GM23338 (cell line): Measurements from ENCODE around the gene GADD45GIP1. TPM values are rescaled to one million over a fixed set of nuclear protein-coding genes. Genes with fewer than 3 reads are reported as not detected.

Experiments used
- ATAC-seq: fragments of 200-7000 bp; cut with Tn5 transposase; 3 replicates; pipeline ENCODE4 v1.9.1; 2020
- DNase-seq: peaks from one replicate; pipeline ENCODE4 v3.0.0-alpha.2; 2015; ENCODE audit warnings: low spot score
- H2AFZ ChIP-seq: fragments of 200-600 bp; sonication (generic); 2 replicates; pipeline ENCODE4 v1.8.0; 2016; ENCODE audit warnings: antibody characterized with exemption, mild to moderate bottlenecking, moderate library complexity
- H3F3A ChIP-seq: fragments of 200-600 bp; sonication (generic); replicated peaks from 2 replicates; pipeline ENCODE4 v1.8.0; 2017; ENCODE audit warnings: antibody characterized with exemption, mixed run types, low read depth
- H3K27ac ChIP-seq: fragments of 200-600 bp; sonication (generic); 2 replicates; pipeline ENCODE4 v1.6.1; 2016; ENCODE audit warnings: low read depth
- H3K27me3 ChIP-seq: fragments of 200-600 bp; sonication (generic); 2 replicates; pipeline ENCODE4 v1.8.0; 2016; ENCODE audit warnings: mild to moderate bottlenecking, mixed run types, moderate library complexity; ENCODE audit not compliant: insufficient read depth
- H3K36me3 ChIP-seq: fragments of 200-600 bp; sonication (generic); 2 replicates; pipeline ENCODE4 v1.8.0; 2016; ENCODE audit warnings: mild to moderate bottlenecking; ENCODE audit not compliant: insufficient read depth
- H3K4me1 ChIP-seq: fragments of 200-600 bp; sonication (generic); 2 replicates; pipeline ENCODE4 v1.8.0; 2016; ENCODE audit warnings: mild to moderate bottlenecking, moderate library complexity; ENCODE audit not compliant: insufficient read depth
- H3K4me2 ChIP-seq: fragments of 200-600 bp; sonication (generic); 2 replicates; pipeline ENCODE4 v1.7.1; 2017; ENCODE audit warnings: mixed run types
- H3K4me3 ChIP-seq: fragments of 200-600 bp; sonication (generic); 2 replicates; pipeline ENCODE4 v1.6.1; 2016; ENCODE audit warnings: mixed run types
- H3K79me2 ChIP-seq: fragments of 200-600 bp; sonication (generic); replicated peaks from 2 replicates; pipeline ENCODE4 v1.8.0; 2017; ENCODE audit warnings: mild to moderate bottlenecking; ENCODE audit not compliant: insufficient read depth
- H3K9me2 ChIP-seq: fragments of 200-600 bp; sonication (generic); 2 replicates; pipeline ENCODE4 v1.8.0; 2017; ENCODE audit not compliant: insufficient read depth
- H4K20me1 ChIP-seq: fragments of 200-600 bp; sonication (generic); replicated peaks from 2 replicates; pipeline ENCODE4 v1.8.0; 2017; ENCODE audit warnings: mild to moderate bottlenecking; ENCODE audit not compliant: insufficient read depth
- H3K27ac Mint-ChIP-seq: 2 replicates; pipeline ENCODE4 v1.8.0; 2020; ENCODE audit warnings: inconsistent platforms, mild to moderate bottlenecking, moderate library complexity, mixed read lengths
- H3K27me3 Mint-ChIP-seq: 3 replicates; pipeline ENCODE4 v1.8.0; 2022; ENCODE audit warnings: low read depth, mild to moderate bottlenecking, moderate library complexity, mixed read lengths, inconsistent platforms; ENCODE audit not compliant: insufficient read depth, poor library complexity
- H3K36me3 Mint-ChIP-seq: 3 replicates; pipeline ENCODE4 v1.8.0; 2021; ENCODE audit warnings: low read depth, mild to moderate bottlenecking, inconsistent platforms, moderate library complexity, mixed read lengths
- H3K4me1 Mint-ChIP-seq: 3 replicates; pipeline ENCODE4 v1.8.0; 2020; ENCODE audit warnings: mild to moderate bottlenecking, inconsistent platforms, mixed read lengths
- H3K4me3 Mint-ChIP-seq: 3 replicates; pipeline ENCODE4 v1.8.0; 2021; ENCODE audit warnings: moderate library complexity, mild to moderate bottlenecking, inconsistent platforms, mixed read lengths
- H3K9me3 Mint-ChIP-seq: 3 replicates; pipeline ENCODE4 v1.8.0; 2020; ENCODE audit warnings: moderate library complexity, mild to moderate bottlenecking, inconsistent platforms, mixed read lengths
- CREB1 ChIP-seq: fragments of 250-450 bp; sonication (Bioruptor Pico); IDR thresholded peaks from 2 replicates; pipeline ENCODE4 v1.5.0; 2020; ENCODE audit warnings: low read depth, mild to moderate bottlenecking, moderate library complexity
- CTCF ChIP-seq, 2 experiments: fragments of 200-600 bp in 1 of 2; sonication (generic) in 1 of 2; conservative IDR thresholded peaks; 2 replicates each; pipeline versions ENCODE4 v1.5.1 to v1.6.1; 2016 to 2017; ENCODE audit warnings: antibody characterized with exemption in 2 of 2, low read depth in 2 of 2, mild to moderate bottlenecking in 2 of 2, moderate library complexity in 1 of 2
- EZH2 ChIP-seq: fragments of 200-600 bp; sonication (generic); IDR thresholded peaks from one replicate; pipeline ENCODE4 v1.8.0; 2017; ENCODE audit warnings: antibody characterized with exemption, mild to moderate bottlenecking, low read depth; ENCODE audit not compliant: unreplicated experiment
- EZH2phosphoT487 ChIP-seq: fragments of 200-600 bp; sonication (generic); IDR thresholded peaks from one replicate; pipeline ENCODE4 v1.8.1; 2018; ENCODE audit warnings: antibody characterized with exemption; ENCODE audit not compliant: unreplicated experiment
- JUNB ChIP-seq: IDR thresholded peaks from one replicate; pipeline ENCODE4 v1.6.1; 2016; ENCODE audit warnings: antibody characterized with exemption; ENCODE audit not compliant: unreplicated experiment
- NANOG ChIP-seq: IDR thresholded peaks from 2 replicates; pipeline ENCODE4 v1.6.1; 2016; ENCODE audit warnings: antibody characterized with exemption, borderline replicate concordance
- POLR2AphosphoS5 ChIP-seq: IDR thresholded peaks from 2 replicates; pipeline ENCODE4 v1.6.1; 2016; ENCODE audit warnings: antibody characterized with exemption, low read depth
- STAT1 ChIP-seq: IDR thresholded peaks from one replicate; pipeline ENCODE4 v1.6.1; 2016; ENCODE audit warnings: antibody characterized with exemption; ENCODE audit not compliant: unreplicated experiment
- ZNF114 ChIP-seq: fragments of 250-450 bp; sonication (Bioruptor Pico); IDR thresholded peaks from 2 replicates; pipeline ENCODE4 v1.5.0; 2020; ENCODE audit warnings: mild to moderate bottlenecking, moderate library complexity
- ZNF331 ChIP-seq: fragments of 250-450 bp; sonication (Bioruptor Pico); IDR thresholded peaks from 2 replicates; pipeline ENCODE4 v1.5.0; 2020; ENCODE audit warnings: low read depth, mild to moderate bottlenecking, moderate library complexity
- polyA plus RNA-seq: library from polyadenylated mRNA; unstranded; fragments of >200 nt; fragmentation: Nextera tagmentation; extraction: Ambion mirVana; gene quantifications from 2 replicates; pipeline ENCODE4 v1.2.1, GENCODE V29; 2016
- total RNA-seq: library from RNA; depleted of rRNA; stranded (reverse); fragments of >200 nt; shearing (Covaris generic); gene quantifications from 2 replicates; pipeline ENCODE4 v1.2.3, GENCODE V29; 2014
- TF ChIP-seq, protein P1 (sequence below): fragments of 250-450 bp; sonication (Bioruptor Pico); IDR thresholded peaks from 2 replicates; pipeline ENCODE4 v1.5.0; 2020; ENCODE audit warnings: mild to moderate bottlenecking, moderate library complexity
- TF ChIP-seq, protein P2 (sequence below): IDR thresholded peaks from one replicate; pipeline ENCODE4 v1.6.1; 2018; ENCODE audit warnings: antibody characterized with exemption; ENCODE audit not compliant: unreplicated experiment
- TF ChIP-seq, protein P3 (sequence below): IDR thresholded peaks from 2 replicates; pipeline ENCODE4 v1.6.1; 2016; ENCODE audit warnings: antibody characterized with exemption

Gene GADD45GIP1
- total and polyA plus RNA-seq, 2 experiments from 2014 or later, result 63.9 to 255 TPM

GRCh38 chr19:12937927-12938778 lies 18.9 kb downstream of the GADD45GIP1 start, which contains the start of gene CALR:
Gene CALR, plus strand, starts transcription at chr19:12938609. Its CDS starts 71 bp downstream, at chr19:12938680.
- peak within 1 kb of the TSS; percentile 94 for H3K27ac ChIP-seq
- peaks cover 41% of the 10 kb centered on the region for H3K36me3 ChIP-seq
- H3F3A ChIP-seq, result peaks cover 56% of the 10 kb centered on the region
- H3K4me2 ChIP-seq, result peak within 1 kb of the TSS; percentile 96
- peak within 1 kb of the TSS; percentile 99 for H3K4me3 ChIP-seq
- H3K27me3 ChIP-seq, result no peaks in the 10 kb centered on the region
- Mint-ChIP-seq H3K27me3 (peaks cover 16% of the 10 kb centered on the region), H3K4me3 (peak within 1 kb of the TSS; percentile 99), H3K36me3 (peaks cover 48% of the 10 kb centered on the region), H3K9me3 (no peaks in the 10 kb centered on the region), H3K4me1 (peaks cover 34% of the 10 kb centered on the region), H3K27ac (peak within 1 kb of the TSS; percentile 95)
- peaks cover 22% of the 10 kb centered on the region for H3K4me1 ChIP-seq
- H2AFZ ChIP-seq, result no peak within 1 kb of the TSS; the same call in 1 of the 2 replicates
- H4K20me1 ChIP-seq, result peaks cover 33% of the 10 kb centered on the region
- no peaks in the 10 kb centered on the region for H3K9me2 ChIP-seq
- DNase-seq (peak; percentile 99), ATAC-seq (peak; percentile 88)
- peaks cover 36% of the 10 kb centered on the region for H3K79me2 ChIP-seq
- TF ChIP-seq ZNF331 (CRISPR knock-in tag) (no peak), STAT1 (no peak), EZH2phosphoT487 (no peak), CREB1 (CRISPR knock-in tag) (peak; percentile 65), CTCF (conservative IDR thresholded peaks at IDR 0.05; ENCODE audit: low read depth in 2 of 2) (no peak), NANOG (peak; percentile 23; the same call in 1 of the 2 replicates), ZNF114 (CRISPR knock-in tag) (no peak), POLR2AphosphoS5 (peak; percentile 96), EZH2 (no peak), JUNB (no peak)
- TF ChIP-seq, protein P1, sequence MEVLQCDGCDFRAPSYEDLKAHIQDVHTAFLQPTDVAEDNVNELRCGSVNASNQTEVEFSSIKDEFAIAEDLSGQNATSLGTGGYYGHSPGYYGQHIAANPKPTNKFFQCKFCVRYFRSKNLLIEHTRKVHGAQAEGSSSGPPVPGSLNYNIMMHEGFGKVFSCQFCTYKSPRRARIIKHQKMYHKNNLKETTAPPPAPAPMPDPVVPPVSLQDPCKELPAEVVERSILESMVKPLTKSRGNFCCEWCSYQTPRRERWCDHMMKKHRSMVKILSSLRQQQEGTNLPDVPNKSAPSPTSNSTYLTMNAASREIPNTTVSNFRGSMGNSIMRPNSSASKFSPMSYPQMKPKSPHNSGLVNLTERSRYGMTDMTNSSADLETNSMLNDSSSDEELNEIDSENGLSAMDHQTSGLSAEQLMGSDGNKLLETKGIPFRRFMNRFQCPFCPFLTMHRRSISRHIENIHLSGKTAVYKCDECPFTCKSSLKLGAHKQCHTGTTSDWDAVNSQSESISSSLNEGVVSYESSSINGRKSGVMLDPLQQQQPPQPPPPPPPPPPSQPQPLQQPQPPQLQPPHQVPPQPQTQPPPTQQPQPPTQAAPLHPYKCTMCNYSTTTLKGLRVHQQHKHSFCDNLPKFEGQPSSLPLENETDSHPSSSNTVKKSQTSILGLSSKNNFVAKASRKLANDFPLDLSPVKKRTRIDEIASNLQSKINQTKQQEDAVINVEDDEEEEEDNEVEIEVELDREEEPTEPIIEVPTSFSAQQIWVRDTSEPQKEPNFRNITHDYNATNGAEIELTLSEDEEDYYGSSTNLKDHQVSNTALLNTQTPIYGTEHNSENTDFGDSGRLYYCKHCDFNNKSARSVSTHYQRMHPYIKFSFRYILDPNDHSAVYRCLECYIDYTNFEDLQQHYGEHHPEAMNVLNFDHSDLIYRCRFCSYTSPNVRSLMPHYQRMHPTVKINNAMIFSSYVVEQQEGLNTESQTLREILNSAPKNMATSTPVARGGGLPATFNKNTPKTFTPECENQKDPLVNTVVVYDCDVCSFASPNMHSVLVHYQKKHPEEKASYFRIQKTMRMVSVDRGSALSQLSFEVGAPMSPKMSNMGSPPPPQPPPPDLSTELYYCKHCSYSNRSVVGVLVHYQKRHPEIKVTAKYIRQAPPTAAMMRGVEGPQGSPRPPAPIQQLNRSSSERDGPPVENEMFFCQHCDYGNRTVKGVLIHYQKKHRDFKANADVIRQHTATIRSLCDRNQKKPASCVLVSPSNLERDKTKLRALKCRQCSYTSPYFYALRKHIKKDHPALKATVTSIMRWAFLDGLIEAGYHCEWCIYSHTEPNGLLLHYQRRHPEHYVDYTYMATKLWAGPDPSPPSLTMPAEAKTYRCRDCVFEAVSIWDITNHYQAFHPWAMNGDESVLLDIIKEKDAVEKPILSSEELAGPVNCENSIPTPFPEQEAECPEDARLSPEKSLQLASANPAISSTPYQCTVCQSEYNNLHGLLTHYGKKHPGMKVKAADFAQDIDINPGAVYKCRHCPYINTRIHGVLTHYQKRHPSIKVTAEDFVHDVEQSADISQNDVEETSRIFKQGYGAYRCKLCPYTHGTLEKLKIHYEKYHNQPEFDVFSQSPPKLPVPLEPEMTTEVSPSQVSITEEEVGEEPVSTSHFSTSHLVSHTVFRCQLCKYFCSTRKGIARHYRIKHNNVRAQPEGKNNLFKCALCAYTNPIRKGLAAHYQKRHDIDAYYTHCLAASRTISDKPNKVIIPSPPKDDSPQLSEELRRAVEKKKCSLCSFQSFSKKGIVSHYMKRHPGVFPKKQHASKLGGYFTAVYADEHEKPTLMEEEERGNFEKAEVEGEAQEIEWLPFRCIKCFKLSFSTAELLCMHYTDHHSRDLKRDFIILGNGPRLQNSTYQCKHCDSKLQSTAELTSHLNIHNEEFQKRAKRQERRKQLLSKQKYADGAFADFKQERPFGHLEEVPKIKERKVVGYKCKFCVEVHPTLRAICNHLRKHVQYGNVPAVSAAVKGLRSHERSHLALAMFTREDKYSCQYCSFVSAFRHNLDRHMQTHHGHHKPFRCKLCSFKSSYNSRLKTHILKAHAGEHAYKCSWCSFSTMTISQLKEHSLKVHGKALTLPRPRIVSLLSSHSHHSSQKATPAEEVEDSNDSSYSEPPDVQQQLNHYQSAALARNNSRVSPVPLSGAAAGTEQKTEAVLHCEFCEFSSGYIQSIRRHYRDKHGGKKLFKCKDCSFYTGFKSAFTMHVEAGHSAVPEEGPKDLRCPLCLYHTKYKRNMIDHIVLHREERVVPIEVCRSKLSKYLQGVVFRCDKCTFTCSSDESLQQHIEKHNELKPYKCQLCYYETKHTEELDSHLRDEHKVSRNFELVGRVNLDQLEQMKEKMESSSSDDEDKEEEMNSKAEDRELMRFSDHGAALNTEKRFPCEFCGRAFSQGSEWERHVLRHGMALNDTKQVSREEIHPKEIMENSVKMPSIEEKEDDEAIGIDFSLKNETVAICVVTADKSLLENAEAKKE (CRISPR knock-in tag), result no peak
- TF ChIP-seq, protein P2, sequence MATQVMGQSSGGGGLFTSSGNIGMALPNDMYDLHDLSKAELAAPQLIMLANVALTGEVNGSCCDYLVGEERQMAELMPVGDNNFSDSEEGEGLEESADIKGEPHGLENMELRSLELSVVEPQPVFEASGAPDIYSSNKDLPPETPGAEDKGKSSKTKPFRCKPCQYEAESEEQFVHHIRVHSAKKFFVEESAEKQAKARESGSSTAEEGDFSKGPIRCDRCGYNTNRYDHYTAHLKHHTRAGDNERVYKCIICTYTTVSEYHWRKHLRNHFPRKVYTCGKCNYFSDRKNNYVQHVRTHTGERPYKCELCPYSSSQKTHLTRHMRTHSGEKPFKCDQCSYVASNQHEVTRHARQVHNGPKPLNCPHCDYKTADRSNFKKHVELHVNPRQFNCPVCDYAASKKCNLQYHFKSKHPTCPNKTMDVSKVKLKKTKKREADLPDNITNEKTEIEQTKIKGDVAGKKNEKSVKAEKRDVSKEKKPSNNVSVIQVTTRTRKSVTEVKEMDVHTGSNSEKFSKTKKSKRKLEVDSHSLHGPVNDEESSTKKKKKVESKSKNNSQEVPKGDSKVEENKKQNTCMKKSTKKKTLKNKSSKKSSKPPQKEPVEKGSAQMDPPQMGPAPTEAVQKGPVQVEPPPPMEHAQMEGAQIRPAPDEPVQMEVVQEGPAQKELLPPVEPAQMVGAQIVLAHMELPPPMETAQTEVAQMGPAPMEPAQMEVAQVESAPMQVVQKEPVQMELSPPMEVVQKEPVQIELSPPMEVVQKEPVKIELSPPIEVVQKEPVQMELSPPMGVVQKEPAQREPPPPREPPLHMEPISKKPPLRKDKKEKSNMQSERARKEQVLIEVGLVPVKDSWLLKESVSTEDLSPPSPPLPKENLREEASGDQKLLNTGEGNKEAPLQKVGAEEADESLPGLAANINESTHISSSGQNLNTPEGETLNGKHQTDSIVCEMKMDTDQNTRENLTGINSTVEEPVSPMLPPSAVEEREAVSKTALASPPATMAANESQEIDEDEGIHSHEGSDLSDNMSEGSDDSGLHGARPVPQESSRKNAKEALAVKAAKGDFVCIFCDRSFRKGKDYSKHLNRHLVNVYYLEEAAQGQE, result no peak
- TF ChIP-seq, protein P3, sequence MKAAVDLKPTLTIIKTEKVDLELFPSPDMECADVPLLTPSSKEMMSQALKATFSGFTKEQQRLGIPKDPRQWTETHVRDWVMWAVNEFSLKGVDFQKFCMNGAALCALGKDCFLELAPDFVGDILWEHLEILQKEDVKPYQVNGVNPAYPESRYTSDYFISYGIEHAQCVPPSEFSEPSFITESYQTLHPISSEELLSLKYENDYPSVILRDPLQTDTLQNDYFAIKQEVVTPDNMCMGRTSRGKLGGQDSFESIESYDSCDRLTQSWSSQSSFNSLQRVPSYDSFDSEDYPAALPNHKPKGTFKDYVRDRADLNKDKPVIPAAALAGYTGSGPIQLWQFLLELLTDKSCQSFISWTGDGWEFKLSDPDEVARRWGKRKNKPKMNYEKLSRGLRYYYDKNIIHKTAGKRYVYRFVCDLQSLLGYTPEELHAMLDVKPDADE, result 0 out of 2 replicates have a peak, but pooled peaks have one; percentile 24
